ENCODE measurements around the gene NME4. TPM values are rescaled to one million over a fixed set of nuclear protein-coding genes. Genes with fewer than 3 reads are reported as not detected.

Gene NME4
- total RNA-seq, 1 experiment from 2014 or later = 68.2 TPM

DNA sequence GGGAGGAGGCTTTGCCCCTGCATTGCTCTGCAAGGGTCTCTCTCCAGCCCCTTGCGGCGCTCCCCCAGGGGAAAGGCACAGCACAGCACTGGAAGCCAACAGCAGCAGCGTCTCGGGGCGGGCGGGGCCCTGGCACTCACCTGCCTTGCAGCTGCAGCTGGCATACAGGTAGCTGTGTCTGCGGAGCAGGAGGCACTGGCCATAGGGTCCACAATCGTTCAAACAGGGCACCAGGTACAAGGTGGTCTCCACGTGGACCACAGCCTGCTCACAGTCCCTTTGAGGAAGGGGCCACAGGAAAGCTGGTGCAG lies 22.4 kb upstream of the NME4 start:
- TF ChIP-seq, protein P1, sequence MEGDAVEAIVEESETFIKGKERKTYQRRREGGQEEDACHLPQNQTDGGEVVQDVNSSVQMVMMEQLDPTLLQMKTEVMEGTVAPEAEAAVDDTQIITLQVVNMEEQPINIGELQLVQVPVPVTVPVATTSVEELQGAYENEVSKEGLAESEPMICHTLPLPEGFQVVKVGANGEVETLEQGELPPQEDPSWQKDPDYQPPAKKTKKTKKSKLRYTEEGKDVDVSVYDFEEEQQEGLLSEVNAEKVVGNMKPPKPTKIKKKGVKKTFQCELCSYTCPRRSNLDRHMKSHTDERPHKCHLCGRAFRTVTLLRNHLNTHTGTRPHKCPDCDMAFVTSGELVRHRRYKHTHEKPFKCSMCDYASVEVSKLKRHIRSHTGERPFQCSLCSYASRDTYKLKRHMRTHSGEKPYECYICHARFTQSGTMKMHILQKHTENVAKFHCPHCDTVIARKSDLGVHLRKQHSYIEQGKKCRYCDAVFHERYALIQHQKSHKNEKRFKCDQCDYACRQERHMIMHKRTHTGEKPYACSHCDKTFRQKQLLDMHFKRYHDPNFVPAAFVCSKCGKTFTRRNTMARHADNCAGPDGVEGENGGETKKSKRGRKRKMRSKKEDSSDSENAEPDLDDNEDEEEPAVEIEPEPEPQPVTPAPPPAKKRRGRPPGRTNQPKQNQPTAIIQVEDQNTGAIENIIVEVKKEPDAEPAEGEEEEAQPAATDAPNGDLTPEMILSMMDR (IDR thresholded peaks at IDR 0.05 in 2 of 3, conservative IDR thresholded peaks at IDR 0.05 in 1 of 3; ENCODE audit: borderline replicate concordance in 1 of 3, insufficient read depth in 1 of 3, low read depth in 2 of 3, low read length in 2 of 3) = no peak
- TF ChIP-seq ZNF274 (IDR thresholded peaks at IDR 0.05; ENCODE audit: low read depth, low read length) = no peak
- no peak for TF ChIP-seq FOSL1 (IDR thresholded peaks at IDR 0.05; ENCODE audit: low read depth)
- no peak for TF ChIP-seq EZH2 (IDR thresholded peaks at IDR 0.05)
- TF ChIP-seq SP1 (IDR thresholded peaks at IDR 0.05; ENCODE audit: low read depth) = no peak
- TF ChIP-seq YY1 (IDR thresholded peaks at IDR 0.05; ENCODE audit: extremely low read depth, insufficient replicate concordance, low read depth, low read length) = no peak
- no peak for TF ChIP-seq EGR1 (IDR thresholded peaks at IDR 0.05; ENCODE audit: low read depth)
- TF ChIP-seq ZFX (IDR thresholded peaks at IDR 0.05) = no peak
- TF ChIP-seq SIN3A (IDR thresholded peaks at IDR 0.05; ENCODE audit: low read depth) = no peak
- no peak for TF ChIP-seq JUND (IDR thresholded peaks at IDR 0.05)
- TF ChIP-seq POLR2AphosphoS5 (IDR thresholded peaks at IDR 0.05; ENCODE audit: low read depth, low read length) = no peak
- TF ChIP-seq, protein P2, sequence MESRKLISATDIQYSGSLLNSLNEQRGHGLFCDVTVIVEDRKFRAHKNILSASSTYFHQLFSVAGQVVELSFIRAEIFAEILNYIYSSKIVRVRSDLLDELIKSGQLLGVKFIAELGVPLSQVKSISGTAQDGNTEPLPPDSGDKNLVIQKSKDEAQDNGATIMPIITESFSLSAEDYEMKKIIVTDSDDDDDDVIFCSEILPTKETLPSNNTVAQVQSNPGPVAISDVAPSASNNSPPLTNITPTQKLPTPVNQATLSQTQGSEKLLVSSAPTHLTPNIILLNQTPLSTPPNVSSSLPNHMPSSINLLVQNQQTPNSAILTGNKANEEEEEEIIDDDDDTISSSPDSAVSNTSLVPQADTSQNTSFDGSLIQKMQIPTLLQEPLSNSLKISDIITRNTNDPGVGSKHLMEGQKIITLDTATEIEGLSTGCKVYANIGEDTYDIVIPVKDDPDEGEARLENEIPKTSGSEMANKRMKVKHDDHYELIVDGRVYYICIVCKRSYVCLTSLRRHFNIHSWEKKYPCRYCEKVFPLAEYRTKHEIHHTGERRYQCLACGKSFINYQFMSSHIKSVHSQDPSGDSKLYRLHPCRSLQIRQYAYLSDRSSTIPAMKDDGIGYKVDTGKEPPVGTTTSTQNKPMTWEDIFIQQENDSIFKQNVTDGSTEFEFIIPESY (IDR thresholded peaks at IDR 0.05; ENCODE audit: extremely low read depth, insufficient replicate concordance, low read length) = no peak
- TF ChIP-seq, protein P3, sequence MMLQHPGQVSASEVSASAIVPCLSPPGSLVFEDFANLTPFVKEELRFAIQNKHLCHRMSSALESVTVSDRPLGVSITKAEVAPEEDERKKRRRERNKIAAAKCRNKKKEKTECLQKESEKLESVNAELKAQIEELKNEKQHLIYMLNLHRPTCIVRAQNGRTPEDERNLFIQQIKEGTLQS (IDR thresholded peaks at IDR 0.05) = no peak
- TF ChIP-seq EZH2phosphoT487 (IDR thresholded peaks at IDR 0.05; ENCODE audit: borderline replicate concordance) = no peak
- TF ChIP-seq, protein P4, sequence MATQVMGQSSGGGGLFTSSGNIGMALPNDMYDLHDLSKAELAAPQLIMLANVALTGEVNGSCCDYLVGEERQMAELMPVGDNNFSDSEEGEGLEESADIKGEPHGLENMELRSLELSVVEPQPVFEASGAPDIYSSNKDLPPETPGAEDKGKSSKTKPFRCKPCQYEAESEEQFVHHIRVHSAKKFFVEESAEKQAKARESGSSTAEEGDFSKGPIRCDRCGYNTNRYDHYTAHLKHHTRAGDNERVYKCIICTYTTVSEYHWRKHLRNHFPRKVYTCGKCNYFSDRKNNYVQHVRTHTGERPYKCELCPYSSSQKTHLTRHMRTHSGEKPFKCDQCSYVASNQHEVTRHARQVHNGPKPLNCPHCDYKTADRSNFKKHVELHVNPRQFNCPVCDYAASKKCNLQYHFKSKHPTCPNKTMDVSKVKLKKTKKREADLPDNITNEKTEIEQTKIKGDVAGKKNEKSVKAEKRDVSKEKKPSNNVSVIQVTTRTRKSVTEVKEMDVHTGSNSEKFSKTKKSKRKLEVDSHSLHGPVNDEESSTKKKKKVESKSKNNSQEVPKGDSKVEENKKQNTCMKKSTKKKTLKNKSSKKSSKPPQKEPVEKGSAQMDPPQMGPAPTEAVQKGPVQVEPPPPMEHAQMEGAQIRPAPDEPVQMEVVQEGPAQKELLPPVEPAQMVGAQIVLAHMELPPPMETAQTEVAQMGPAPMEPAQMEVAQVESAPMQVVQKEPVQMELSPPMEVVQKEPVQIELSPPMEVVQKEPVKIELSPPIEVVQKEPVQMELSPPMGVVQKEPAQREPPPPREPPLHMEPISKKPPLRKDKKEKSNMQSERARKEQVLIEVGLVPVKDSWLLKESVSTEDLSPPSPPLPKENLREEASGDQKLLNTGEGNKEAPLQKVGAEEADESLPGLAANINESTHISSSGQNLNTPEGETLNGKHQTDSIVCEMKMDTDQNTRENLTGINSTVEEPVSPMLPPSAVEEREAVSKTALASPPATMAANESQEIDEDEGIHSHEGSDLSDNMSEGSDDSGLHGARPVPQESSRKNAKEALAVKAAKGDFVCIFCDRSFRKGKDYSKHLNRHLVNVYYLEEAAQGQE (IDR thresholded peaks at IDR 0.05; ENCODE audit: low read depth) = no peak
- no peak for TF ChIP-seq RAD21 (IDR thresholded peaks at IDR 0.05; ENCODE audit: low read depth)
- Histone ChIP-seq H2AFZ (ENCODE audit: low read depth, low read length, poor library complexity, severe bottlenecking) (no peak overlapping the region), H3K4me1 (ENCODE audit: control insufficient read depth in 1 of 2, insufficient read depth in 2 of 2, low read length in 2 of 2) (peaks cover 3 to 11% of the 10 kb centered on the region in 2 experiments; a peak in 3 of 4 replicates), H3K9me2 (ENCODE audit: insufficient read depth) (no peaks in the 10 kb centered on the region), H3K9me3 (ENCODE audit: control insufficient read depth in 1 of 2, insufficient read depth in 1 of 2, low read depth in 1 of 2, low read length in 2 of 2) (no peaks in the 10 kb centered on the region), H3K79me2 (ENCODE audit: insufficient read depth, low read length) (0 out of 2 replicates have a peak, but pooled peaks cover under 1% of the 10 kb centered on the region), H3K36me3 (ENCODE audit: control insufficient read depth in 1 of 2, insufficient read depth in 2 of 2, low read length in 2 of 2) (no peaks in the 10 kb centered on the region), H3K27ac (ENCODE audit: low read depth, low read length) (no peak overlapping the region), H3K27me3 (ENCODE audit: insufficient read depth, low read length) (no peaks in the 10 kb centered on the region), H3K9ac (ENCODE audit: low read length) (no peak overlapping the region), H3K4me2 (ENCODE audit: low read length) (no peak overlapping the region), H3K4me3 (replicated peaks in 1 of 2; ENCODE audit: low read depth in 1 of 2, low read length in 2 of 2) (no peak overlapping the region), H4K20me1 (ENCODE audit: insufficient read depth) (no peaks in the 10 kb centered on the region)
- ChIA-PET POLR2A (no interaction called here), CTCF (no interaction called here), RAD21 (ENCODE audit: low non-redundant PET in 1 of 2, low total read pairs in 2 of 2, uncharacterized antibody in 2 of 2, unreplicated experiment in 2 of 2) (no interaction called here)
- no TSS peak for BruUV-seq (replicated peaks)
- intact Hi-C loops (cut with micrococcal nuclease) = no loop called here
- ATAC-seq (no peak), DNase-seq (ENCODE audit: low read depth, low spot score) (no peak)

Measured in HCT116 (cell line).